A673 (cell line): ENCODE data around the gene SEPTIN1.

Source experiments
- CTCF ChIP-seq: fragments of 300-800, 200-600 bp; sonication (generic); conservative IDR thresholded peaks from 2 replicates; pipeline ENCODE4 v1.5.1; 2017; ENCODE audit warnings: low read depth, mild to moderate bottlenecking, antibody characterized with exemption, low read length, moderate library complexity, mixed read lengths
- EZH2 ChIP-seq: fragments of 200-600 bp; sonication (generic); IDR thresholded peaks from 2 replicates; pipeline ENCODE4 v1.6.1; 2017; ENCODE audit warnings: borderline replicate concordance, low read depth, mild to moderate bottlenecking, mixed read lengths, antibody characterized with exemption, low read length; ENCODE audit not compliant: poor library complexity, severe bottlenecking

GRCh38 chr16:30407804-30408534 is 25.6 kb upstream of the SEPTIN1 start:
- TF ChIP-seq CTCF (no peak), EZH2 (no peak)
